ENCODE results near the gene MLH3. TPM values are rescaled to one million over a fixed set of nuclear protein-coding genes. Genes with fewer than 3 reads are reported as not detected.
"Not testable (repeated sequence)": the region's sequence is repeated elsewhere in the genome, so short reads cannot be mapped to it uniquely, and the experiment has no call there.

The MLH3 gene
- total RNA-seq, 1 donor from 2014 or later: 21.7 TPM

GRCh38 chr14:75068294-75069120 is 17.2 kb upstream of the MLH3 start:
- ATAC-seq (ENCODE audit: low read depth): peak; percentile 3
- H3K36me3 Mint-ChIP-seq (ENCODE audit: low read depth): peaks cover 4% of the 10 kb centered on the region
- no peaks in the 10 kb centered on the region for H3K27me3 Mint-ChIP-seq
- TF ChIP-seq CTCF (IDR thresholded peaks at IDR 0.05): no peak
- ChIA-PET POLR2A (interaction anchor here (0.6 to 1.2 kb wide), 2 partner anchors 55 to 145 kb away, joined by 3 read pairs; partner anchors contain the start of gene RPS6KL1), CTCF (interaction anchor here (1.4 kb wide), 1 partner anchor 208 kb away, joined by 3 read pairs; no protein-coding TSS in a partner anchor)
- no peak overlapping the region for H3K27ac Mint-ChIP-seq
- DNase-seq: no peak
- peaks cover 11% of the 10 kb centered on the region for H3K4me1 Mint-ChIP-seq
- no peak overlapping the region for H3K4me3 Mint-ChIP-seq
- intact Hi-C loops (cut with micrococcal nuclease): loop anchor here (2.0 to 10.0 kb wide), 2 partner anchors 18 to 354 kb away; partner anchors contain the start of genes AREL1, FCF1 and MLH3
- no peaks in the 10 kb centered on the region for H3K9me3 Mint-ChIP-seq

GRCh38 chr14:75067765-75068164 is 16.5 kb upstream of the MLH3 start:
- H3K4me1 Mint-ChIP-seq: peaks cover 18% of the 10 kb centered on the region
- H3K4me3 Mint-ChIP-seq; H3K27ac Mint-ChIP-seq; H3K27me3 Mint-ChIP-seq; H3K9me3 Mint-ChIP-seq; DNase-seq; H3K36me3 Mint-ChIP-seq (ENCODE audit: low read depth); ATAC-seq (ENCODE audit: low read depth): not testable (repeated sequence)
- CTCF ChIA-PET: interaction anchor here (1.3 to 1.4 kb wide), 2 partner anchors 21 to 207 kb away, joined by 3 read pairs; no protein-coding TSS in a partner anchor
- POLR2A ChIA-PET: interaction anchor here (0.6 kb wide), 1 partner anchor 55 kb away, joined by 3 read pairs; no protein-coding TSS in a partner anchor
- intact Hi-C loops (cut with micrococcal nuclease): loop anchor here (2.0 to 10.0 kb wide), 2 partner anchors 17 to 353 kb away; partner anchors contain the start of genes AREL1, FCF1 and MLH3

- Mint-ChIP-seq H3K36me3 (ENCODE audit: low read depth) (peaks cover 8% of the 10 kb centered on the region), H3K9me3 (no peaks in the 10 kb centered on the region), H3K27ac (no peak overlapping the region), H3K4me3 (no peak overlapping the region), H3K27me3 (no peaks in the 10 kb centered on the region), H3K4me1 (peaks cover 19% of the 10 kb centered on the region)
- POLR2A ChIA-PET: no interaction called here
- CTCF ChIA-PET: interaction anchor here (1.3 kb wide), 1 partner anchor 21 kb away, joined by 3 read pairs; no protein-coding TSS in a partner anchor
- no peak for DNase-seq
- no peak for ATAC-seq (ENCODE audit: low read depth)
- intact Hi-C loops (cut with micrococcal nuclease): loop anchor here (10.0 kb wide), 1 partner anchor 352 kb away; the partner anchor contains the start of genes AREL1 and FCF1
- TF ChIP-seq CTCF (IDR thresholded peaks at IDR 0.05): no peak
Observed at GRCh38 chr14:75067212-75067611, 15.9 kb upstream of the MLH3 start.

GRCh38 chr14:75066691-75067090 is 15.4 kb upstream of the MLH3 start:
- no peak for TF ChIP-seq CTCF (IDR thresholded peaks at IDR 0.05)
- ATAC-seq (ENCODE audit: low read depth) (no peak), DNase-seq (no peak)
- CTCF ChIA-PET: interaction anchor here (1.3 kb wide), 1 partner anchor 22 kb away, joined by 3 read pairs; no protein-coding TSS in a partner anchor
- POLR2A ChIA-PET: no interaction called here
- Mint-ChIP-seq H3K9me3 (no peaks in the 10 kb centered on the region), H3K4me1 (peaks cover 19% of the 10 kb centered on the region), H3K36me3 (ENCODE audit: low read depth) (peaks cover 8% of the 10 kb centered on the region), H3K4me3 (no peak overlapping the region), H3K27ac (no peak overlapping the region), H3K27me3 (no peaks in the 10 kb centered on the region)
- intact Hi-C loops (cut with micrococcal nuclease): loop anchor here (10.0 kb wide), 1 partner anchor 352 kb away; the partner anchor contains the start of genes AREL1 and FCF1

GRCh38 chr14:75064205-75064567 is 12.9 kb upstream of the MLH3 start:
- ATAC-seq (ENCODE audit: low read depth): peak; percentile 16
- Mint-ChIP-seq H3K4me3 (peak overlapping the region; percentile 100), H3K9me3 (no peaks in the 10 kb centered on the region), H3K27ac (peak overlapping the region; percentile 94), H3K27me3 (no peaks in the 10 kb centered on the region), H3K4me1 (peaks cover 19% of the 10 kb centered on the region), H3K36me3 (ENCODE audit: low read depth) (peaks cover 19% of the 10 kb centered on the region)
- POLR2A ChIA-PET: interaction anchor here (0.6 to 1.4 kb wide), 8 partner anchors 12 to 1592 kb away, joined by 3 to 6 read pairs (median 4); partner anchors contain the start of genes EIF2B2, MLH3 and NEK9
- CTCF ChIA-PET: interaction anchor here (1.1 kb wide), 1 partner anchor 15 kb away, joined by 4 read pairs; no protein-coding TSS in a partner anchor
- intact Hi-C loops (cut with micrococcal nuclease): loop anchor here (5.0 to 10.0 kb wide), 2 partner anchors 302 to 349 kb away; partner anchors contain the start of genes AREL1, FCF1 and YLPM1
- TF ChIP-seq CTCF (IDR thresholded peaks at IDR 0.05): no peak
- no peak for DNase-seq

Measured in activated B cell treated with CpG ODN at 0.5 μM for 24 hours (primary cell).